GM04503 (cell line): Measurements from ENCODE around the gene GTF2H2C.
"Not testable (repeated sequence)": the region's sequence is repeated elsewhere in the genome, so short reads cannot be mapped to it uniquely, and the experiment has no call there.

Experiments used
- DNase-seq: peaks from one replicate; pipeline ENCODE4 v3.0.0-alpha.2; 2012; ENCODE audit warnings: low read depth

Gene GTF2H2C

DNA sequence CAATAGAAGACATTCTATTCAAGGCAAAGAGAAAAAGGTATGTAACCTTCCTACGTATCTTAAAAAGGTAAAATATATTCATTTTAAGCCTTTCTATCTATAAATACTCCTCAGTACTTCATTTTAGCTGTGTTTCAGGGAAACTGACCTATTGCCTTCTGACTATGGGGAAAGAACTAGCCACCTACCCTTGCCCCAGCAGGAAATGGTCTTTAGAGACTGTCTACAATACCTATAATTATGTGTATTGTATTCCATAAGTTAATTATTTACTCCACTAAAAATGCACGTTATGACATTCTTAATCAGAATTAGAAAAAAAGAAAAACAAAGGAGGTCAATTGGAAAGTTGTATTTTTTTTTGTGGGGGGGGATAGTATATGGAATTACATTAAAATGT, 6.2 kb downstream of the GTF2H2C start:
- not testable (repeated sequence) for DNase-seq

DNA sequence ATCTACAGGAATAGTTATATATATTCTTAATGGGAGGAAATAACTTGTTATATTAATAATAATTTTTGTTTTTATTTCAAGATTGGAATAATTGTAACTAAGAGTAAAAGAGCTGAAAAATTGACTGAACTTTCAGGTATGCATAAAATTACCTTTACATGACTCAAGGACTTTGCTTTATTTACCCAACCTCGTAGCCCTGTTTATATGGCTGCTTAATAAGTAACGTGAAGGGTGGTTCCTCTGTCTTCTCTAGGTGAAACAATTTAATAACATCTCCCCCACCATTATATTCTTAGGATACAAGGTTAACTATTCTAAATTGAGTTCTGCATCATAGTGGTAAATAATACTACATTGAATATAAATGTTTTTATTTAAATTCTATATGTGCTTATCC, 8.1 kb downstream of the GTF2H2C start:
- not testable (repeated sequence) for DNase-seq

DNA sequence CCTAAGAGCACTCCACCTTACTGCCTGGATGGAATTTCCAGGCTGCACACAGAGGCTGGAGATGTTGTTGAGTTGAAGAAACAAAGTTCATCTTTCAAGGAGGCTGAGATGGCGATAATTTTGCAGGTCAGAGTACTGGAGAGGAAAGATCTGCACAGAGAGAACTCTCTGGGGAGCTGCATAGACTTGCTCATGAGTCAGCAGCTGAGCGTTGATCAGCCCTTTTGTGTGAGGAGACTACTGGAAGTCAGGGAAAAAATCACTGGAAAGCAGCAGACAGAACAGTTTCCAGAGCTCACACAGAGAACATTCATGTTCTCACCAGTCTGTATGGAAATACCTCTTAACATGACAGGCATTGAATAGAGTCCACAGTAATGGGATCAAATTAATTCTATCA, 23.4 kb downstream of the GTF2H2C start:
- not testable (repeated sequence) for DNase-seq

DNA sequence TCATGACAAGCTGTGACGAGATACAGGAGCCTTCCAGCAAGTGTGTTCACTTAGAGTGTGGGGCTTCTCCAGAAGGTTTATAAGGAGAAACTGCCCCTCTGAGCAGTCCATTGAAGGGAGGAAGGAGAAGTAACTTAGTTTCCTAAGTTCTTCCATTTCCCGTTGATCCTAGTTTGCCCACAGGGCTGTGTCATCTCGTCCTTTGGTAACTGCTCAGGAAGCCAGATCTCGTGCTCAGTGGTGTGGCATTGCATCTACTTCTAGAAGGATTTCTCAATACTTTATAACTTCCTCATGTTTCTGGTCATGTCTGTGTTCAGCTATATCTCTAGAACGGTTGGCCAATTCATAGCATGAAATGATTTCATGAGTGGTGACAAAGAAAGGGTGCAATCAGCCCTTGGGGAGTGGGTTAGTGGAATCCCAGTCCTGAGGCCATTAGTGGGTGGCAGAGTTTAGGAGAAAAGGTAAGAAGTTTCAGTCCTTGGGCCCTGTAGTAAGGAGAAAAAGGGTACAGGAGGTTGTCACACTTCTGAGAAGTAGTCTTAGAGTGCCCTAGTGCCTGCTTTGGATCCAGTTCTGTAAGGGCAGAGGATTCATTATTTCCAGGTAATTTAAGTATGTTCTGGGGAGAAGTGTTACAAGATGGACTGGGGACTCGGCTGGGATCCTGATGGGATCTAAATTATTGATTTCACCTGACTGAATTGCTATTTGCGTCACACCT, 36.3 kb downstream of the GTF2H2C start:
- not testable (repeated sequence) for DNase-seq

DNA sequence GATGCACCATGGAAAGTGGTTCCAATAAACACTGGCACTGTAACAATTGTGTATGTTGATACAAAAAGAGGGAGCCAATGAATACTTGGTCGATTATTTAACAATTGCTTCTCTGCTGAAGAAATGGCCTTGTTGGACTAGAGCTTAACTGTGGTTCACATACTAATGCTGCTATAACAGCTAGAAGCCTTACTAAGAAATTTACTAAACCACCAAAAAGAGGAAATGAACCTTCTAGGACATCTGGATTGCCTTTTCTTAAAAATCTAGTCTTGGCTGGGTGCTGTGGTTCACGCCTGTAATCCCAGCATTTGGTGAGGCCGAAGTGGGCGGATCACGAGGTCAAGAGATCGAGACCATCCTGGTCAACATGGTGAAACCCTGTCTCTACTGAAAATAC, 42.0 kb downstream of the GTF2H2C start:
- not testable (repeated sequence) for DNase-seq

DNA sequence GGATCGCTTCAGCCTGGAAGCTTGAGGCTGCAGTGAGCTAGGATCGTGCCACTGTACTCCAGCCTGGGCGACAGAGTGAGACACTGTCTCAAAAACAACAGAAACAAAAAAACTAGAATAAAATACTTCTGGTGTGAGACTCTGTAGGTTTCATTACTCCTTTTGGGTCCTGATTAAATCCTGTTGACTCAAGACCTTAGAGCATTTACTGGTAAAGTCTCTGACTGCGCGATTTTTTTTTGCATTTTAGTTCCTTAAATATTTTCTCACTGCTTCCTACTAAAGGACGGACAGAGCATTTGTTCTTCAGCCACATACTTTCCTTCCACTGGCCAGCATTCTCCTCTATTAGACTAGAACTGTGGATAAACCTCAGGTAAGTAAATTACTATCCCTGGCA, 46.8 kb downstream of the GTF2H2C start:
- not testable (repeated sequence) for DNase-seq

DNA sequence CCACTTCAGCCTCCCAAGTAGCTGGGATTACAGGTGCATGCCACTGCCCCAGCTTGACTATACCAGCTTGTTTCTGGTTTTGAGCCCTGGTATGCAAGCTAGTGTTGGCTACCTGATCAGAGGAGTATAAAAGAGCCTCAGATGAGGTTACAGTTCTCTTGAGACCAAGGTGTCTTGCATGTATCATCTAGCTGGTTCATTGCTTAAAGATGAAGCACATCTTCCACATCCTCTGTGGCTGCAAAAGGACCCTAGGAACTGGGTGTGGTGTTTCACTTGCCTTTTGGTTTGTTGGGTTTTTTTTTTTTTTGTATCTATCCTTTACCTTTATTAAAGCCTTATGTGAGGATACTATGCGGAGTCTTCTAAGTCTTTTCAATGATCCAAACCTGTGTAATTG, 47.8 kb downstream of the GTF2H2C start:
- DNase-seq = not testable (repeated sequence)

DNA sequence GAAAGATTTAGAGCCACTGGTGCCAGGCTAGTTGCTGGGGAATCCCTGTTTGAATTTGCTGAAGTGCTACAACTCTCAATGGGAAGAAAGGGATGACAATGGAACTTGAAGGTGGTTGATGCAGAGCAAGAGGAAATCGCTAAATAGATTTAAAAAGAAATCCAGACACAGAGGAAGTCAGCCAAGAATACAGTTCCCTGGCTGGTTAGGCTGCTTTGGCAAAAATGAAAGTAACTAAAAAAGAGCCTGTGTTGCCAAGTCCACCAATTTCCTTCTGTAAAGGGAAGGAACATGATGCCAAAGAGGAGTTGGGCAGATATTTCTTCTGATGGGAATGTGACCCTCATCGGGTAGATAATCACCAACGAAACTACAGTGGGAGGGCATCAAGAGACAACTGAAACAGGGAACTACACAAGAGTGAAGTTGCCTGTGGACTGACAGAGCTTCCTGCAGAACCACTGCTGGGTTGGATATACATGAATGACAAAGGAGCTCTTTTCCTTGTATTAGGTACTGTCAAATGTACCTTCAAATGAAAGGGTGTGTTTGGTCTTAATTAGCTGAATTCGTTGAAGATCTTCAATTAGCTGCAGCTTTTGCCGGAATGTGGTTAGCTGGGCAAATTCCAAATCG, 49.0 kb downstream of the GTF2H2C start:
- not testable (repeated sequence) for DNase-seq

DNA sequence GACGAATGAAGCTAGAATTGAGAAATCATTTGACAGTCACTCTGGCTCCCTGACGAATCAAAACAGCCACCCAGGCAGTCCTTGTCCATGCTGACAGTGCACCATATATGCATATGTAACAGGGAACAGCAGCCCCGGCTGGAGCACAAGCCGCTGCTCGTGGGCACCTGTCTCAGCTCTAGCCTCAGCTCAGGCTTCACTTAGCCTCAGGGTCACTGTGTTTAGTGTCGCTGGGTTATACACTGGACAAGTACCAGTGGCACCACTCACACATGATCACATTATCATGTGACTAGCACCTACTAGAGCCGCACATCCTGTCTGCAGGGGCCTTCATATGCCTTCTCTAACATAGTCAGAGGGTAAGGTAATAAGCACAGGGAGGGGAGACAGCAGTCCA, 54.9 kb downstream of the GTF2H2C start:
- DNase-seq = not testable (repeated sequence)

DNA sequence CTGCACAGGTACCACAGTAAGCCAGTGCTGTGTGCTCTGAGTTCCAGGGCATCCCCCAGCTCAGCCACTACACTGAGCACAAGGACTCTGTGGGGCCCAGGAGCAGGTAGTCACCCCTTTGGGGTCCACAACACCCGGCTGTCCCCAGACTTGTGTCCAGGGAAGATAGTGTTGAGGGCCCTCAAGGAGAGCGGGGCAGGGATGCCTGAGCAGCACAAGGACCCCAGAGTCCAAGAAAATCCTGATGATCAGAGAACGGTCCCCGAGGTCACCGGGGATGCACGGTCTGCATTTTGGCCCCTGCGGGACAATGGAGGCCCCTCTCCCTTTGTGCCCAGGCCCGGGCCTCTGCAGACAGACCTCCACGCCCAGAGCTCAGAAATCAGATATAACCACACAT, 71.9 kb downstream of the GTF2H2C start:
- DNase-seq = not testable (repeated sequence)
